T-helper 1 cell treated with Interleukin-12 subunit alpha and Interleukin-12 subunit beta and Interleukin-4 antibody, amounts not matched to agents 30 ng/mL and 1 ng/mL, for 36 hours (primary cell): ENCODE data around the gene E2F2. TPM values are rescaled to one million over a fixed set of nuclear protein-coding genes. Genes with fewer than 3 reads are reported as not detected.
"Not testable (repeated sequence)": the region's sequence is repeated elsewhere in the genome, so short reads cannot be mapped to it uniquely, and the experiment has no call there.

Experiments
- intact Hi-C: fragments of 100-400 bp; cut with micrococcal nuclease; formaldehyde crosslinking; loops from one replicate; pipeline ENCODE4 v1.15.1; 2024
- total RNA-seq: library from RNA; stranded (reverse); gene quantifications from 2 replicates; pipeline ENCODE4 v1.2.3, GENCODE V29; 2022

Gene E2F2
- total RNA-seq, 1 donor from 2014 or later = 72.5 TPM

GRCh38 chr1:23527900-23528249 lies 3.2 kb downstream of the E2F2 start:
- intact Hi-C loops = loop anchor here (1.0 to 10.0 kb wide), 5 partner anchors 31 to 185 kb away; partner anchors contain the start of genes ASAP3 and TCEA3

- intact Hi-C loops = loop anchor here (10.0 kb wide), 1 partner anchor 103 kb away; the partner anchor contains the start of gene TCEA3
These were observed 3.7 kb downstream of the E2F2 start for GRCh38 chr1:23527366-23527765.

- intact Hi-C loops = loop anchor here (10.0 kb wide), 1 partner anchor 102 kb away; the partner anchor contains the start of gene TCEA3
These were observed 4.5 kb downstream of the E2F2 start for GRCh38 chr1:23526329-23527041.

- intact Hi-C loops = loop anchor here (2.0 to 10.0 kb wide), 2 partner anchors 13 to 101 kb away; partner anchors contain the start of gene TCEA3
These were observed 5.3 kb downstream of the E2F2 start for GRCh38 chr1:23525558-23526250.

GRCh38 chr1:23524716-23525401 lies 6.2 kb downstream of the E2F2 start:
- intact Hi-C loops = loop anchor here (2.0 to 10.0 kb wide), 2 partner anchors 14 to 100 kb away; partner anchors contain the start of gene TCEA3

GRCh38 chr1:23524163-23524562 lies 6.9 kb downstream of the E2F2 start:
- intact Hi-C loops = loop anchor here (2.0 to 10.0 kb wide), 2 partner anchors 15 to 99 kb away; partner anchors contain the start of gene TCEA3

- intact Hi-C loops = loop anchor here (1.0 to 10.0 kb wide), 2 partner anchors 9 to 98 kb away; partner anchors contain the start of genes E2F2 and TCEA3
These were observed 8.6 kb downstream of the E2F2 start for GRCh38 chr1:23522244-23522982.

GRCh38 chr1:23521588-23521987 lies 9.4 kb downstream of the E2F2 start:
- intact Hi-C loops = loop anchor here (10.0 kb wide), 1 partner anchor 97 kb away; the partner anchor contains the start of gene TCEA3

- intact Hi-C loops = no loop called here
These were observed 13.5 kb downstream of the E2F2 start for GRCh38 chr1:23517581-23517980.

- intact Hi-C loops = no loop called here
These were observed 15.1 kb downstream of the E2F2 start for GRCh38 chr1:23515905-23516304.

- intact Hi-C loops = no loop called here
These were observed 16.8 kb downstream of the E2F2 start for GRCh38 chr1:23514111-23514679.

GRCh38 chr1:23509896-23510295 lies 21.1 kb downstream of the E2F2 start:
- intact Hi-C loops = no loop called here

GRCh38 chr1:23506376-23507107 lies 24.5 kb downstream of the E2F2 start:
- intact Hi-C loops = no loop called here

- intact Hi-C loops = no loop called here
These were observed 25.2 kb downstream of the E2F2 start for GRCh38 chr1:23505851-23506250.

- intact Hi-C loops = not testable (repeated sequence)
These were observed 26.9 kb downstream of the E2F2 start for GRCh38 chr1:23504156-23504555.

- intact Hi-C loops = no loop called here
These were observed 28.1 kb downstream of the E2F2 start for GRCh38 chr1:23502951-23503350.

GRCh38 chr1:23500466-23500865 lies 30.6 kb downstream of the E2F2 start:
- intact Hi-C loops = no loop called here

- intact Hi-C loops = loop anchor here (1.0 kb wide), 4 partner anchors 30 to 139 kb away; no protein-coding TSS in a partner anchor
These were observed 33.1 kb downstream of the E2F2 start for GRCh38 chr1:23497777-23498439.
